Body of pancreas (tissue), 4 donors: ENCODE data around the gene HEATR9. TPM values are rescaled to one million over a fixed set of nuclear protein-coding genes. Genes with fewer than 3 reads are reported as not detected.

ENCODE experiments used
- ATAC-seq: fragments of 150-250 bp; one replicate; pipeline ENCODE4 v1.9.1; 2016
- DNase-seq, 4 donors: peaks; one replicate each; pipeline ENCODE4 v3.0.0-alpha.2; 2019
- H3K27ac ChIP-seq, 4 donors: fragments of 200-600 bp; sonication (generic); 1 replicate in 3 of 4; 2 replicates in 1 of 4; pipeline versions ENCODE4 v1.5.1 to v1.6.1; 2016 to 2019; ENCODE audit warnings: mild to moderate bottlenecking in 1 of 4, mixed read lengths in 1 of 4, moderate library complexity in 1 of 4
- H3K27me3 ChIP-seq, 2 donors: fragments of 200-600 bp; sonication (generic); one replicate each; pipeline ENCODE4 v1.6.0; 2016; ENCODE audit warnings: mild to moderate bottlenecking in 1 of 2
- H3K36me3 ChIP-seq, 2 donors: fragments of 200-600 bp; sonication (generic); replicated peaks in 1 of 2; 2 replicates each; pipeline ENCODE4 v1.5.1; 2016; ENCODE audit warnings: low read depth in 2 of 2; ENCODE audit not compliant: insufficient read depth in 1 of 2
- H3K4me1 ChIP-seq: fragments of 200-600 bp; sonication (generic); one replicate; pipeline ENCODE4 v1.6.0; 2016
- H3K4me3 ChIP-seq, 2 donors: fragments of 200-600 bp; sonication (generic); 1 replicate in 1 of 2; 2 replicates in 1 of 2; pipeline ENCODE4 v1.5.1; 2016 to 2019
- H3K9me3 ChIP-seq, 3 donors: fragments of 200-600 bp; sonication (generic); 1 replicate in 2 of 3; 2 replicates in 1 of 3; pipeline ENCODE4 v1.5.1; 2016
- POLR2A ChIP-seq, 3 donors: fragments of 450-650 bp; IDR thresholded peaks; one replicate each; pipeline ENCODE4 v1.6.1; 2016; ENCODE audit warnings: antibody characterized with exemption in 3 of 3, mild to moderate bottlenecking in 2 of 3
- WGBS, 2 donors: methylation state at CpG; one replicate each; pipeline ENCODE4 v1.1.5; 2017; 5-methylcytosine and 5-hydroxymethylcytosine counted together
- intact Hi-C: fragments of 100-400 bp; cut with DNase I; formaldehyde crosslinking; loops from one replicate; pipeline ENCODE4 v1.15.1; 2023
- total RNA-seq, 2 donors: library from RNA; depleted of rRNA; stranded (reverse); fragments of >200 nt; gene quantifications; one replicate each; pipeline ENCODE4 v1.1.0, GENCODE V29; 2016
- TF ChIP-seq, protein P1 (sequence below), 7 experiments: fragments of 450-650 bp in 4 of 7; fragments of 200-600 bp in 3 of 7; sonication (generic) in 3 of 7; IDR thresholded peaks; one replicate each; pipeline ENCODE4 v1.5.1; 2016 to 2019; ENCODE audit warnings: antibody characterized with exemption in 7 of 7

HEATR9 gene, protein sequence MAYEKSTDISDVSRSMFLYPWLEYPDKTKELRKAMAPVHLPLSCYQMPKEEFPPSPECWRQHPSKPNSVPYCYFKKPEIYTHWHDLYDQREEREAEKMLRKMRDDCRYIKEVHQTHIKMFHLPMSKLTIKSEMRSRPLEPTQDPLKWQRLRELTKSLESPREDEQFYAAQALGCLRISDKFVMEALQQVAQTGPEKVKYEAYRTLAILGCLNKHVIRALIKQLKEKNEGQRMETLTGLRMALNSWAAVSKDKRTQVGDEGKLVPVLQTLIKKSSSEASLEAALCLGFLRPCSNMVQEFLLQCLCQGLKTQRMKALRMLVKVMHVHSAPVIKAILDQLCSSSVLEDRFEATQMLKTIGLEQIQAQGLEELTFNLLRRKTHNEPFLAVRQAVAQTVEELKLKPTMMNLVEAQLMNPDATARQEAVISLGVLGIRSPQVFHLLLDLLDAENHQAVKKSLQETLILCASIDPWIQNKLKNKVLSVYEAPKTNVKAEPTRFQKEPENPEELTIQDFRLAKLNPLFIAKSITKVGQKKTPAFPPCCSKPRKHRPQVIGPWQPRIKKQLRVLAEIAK
- total RNA-seq, result not detected

DNA sequence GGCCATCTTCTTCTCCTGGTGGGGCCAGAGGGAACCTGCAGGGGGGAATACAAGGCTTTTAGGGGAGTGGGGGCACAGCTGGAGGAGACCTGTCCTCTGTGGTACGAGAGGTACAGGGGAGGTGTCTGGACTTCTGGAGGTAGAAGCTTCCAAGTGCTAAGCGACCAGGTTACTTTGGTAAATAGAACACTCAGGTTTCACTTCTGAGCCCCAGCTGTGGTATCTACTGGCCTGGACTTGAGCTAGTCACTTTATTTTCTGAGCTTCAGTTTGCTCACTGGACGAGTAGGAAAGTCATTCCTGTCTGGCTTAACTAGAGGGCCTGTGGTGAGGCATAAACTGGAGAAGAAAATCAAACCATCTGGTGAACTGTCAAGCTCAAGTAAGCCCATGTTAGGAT, at the start of gene HEATR9:
Gene HEATR9, minus strand, starts transcription at position 155 of the 400 bp plus-strand sequence. Its CDS starts 149 bp downstream, at position 6.
- Histone ChIP-seq H3K4me1 (no peaks in the 10 kb centered on the region), H3K27ac (no peak within 1 kb of the TSS), H3K4me3 (no peak within 1 kb of the TSS), H3K36me3 (no peaks in the 10 kb centered on the region), H3K27me3 (no peaks in the 10 kb centered on the region), H3K9me3 (no peaks in the 10 kb centered on the region)
- intact Hi-C loops, result no loop called here
- TF ChIP-seq POLR2A (IDR thresholded peaks at IDR 0.05), result no peak
- TF ChIP-seq, protein P1, sequence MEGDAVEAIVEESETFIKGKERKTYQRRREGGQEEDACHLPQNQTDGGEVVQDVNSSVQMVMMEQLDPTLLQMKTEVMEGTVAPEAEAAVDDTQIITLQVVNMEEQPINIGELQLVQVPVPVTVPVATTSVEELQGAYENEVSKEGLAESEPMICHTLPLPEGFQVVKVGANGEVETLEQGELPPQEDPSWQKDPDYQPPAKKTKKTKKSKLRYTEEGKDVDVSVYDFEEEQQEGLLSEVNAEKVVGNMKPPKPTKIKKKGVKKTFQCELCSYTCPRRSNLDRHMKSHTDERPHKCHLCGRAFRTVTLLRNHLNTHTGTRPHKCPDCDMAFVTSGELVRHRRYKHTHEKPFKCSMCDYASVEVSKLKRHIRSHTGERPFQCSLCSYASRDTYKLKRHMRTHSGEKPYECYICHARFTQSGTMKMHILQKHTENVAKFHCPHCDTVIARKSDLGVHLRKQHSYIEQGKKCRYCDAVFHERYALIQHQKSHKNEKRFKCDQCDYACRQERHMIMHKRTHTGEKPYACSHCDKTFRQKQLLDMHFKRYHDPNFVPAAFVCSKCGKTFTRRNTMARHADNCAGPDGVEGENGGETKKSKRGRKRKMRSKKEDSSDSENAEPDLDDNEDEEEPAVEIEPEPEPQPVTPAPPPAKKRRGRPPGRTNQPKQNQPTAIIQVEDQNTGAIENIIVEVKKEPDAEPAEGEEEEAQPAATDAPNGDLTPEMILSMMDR (IDR thresholded peaks at IDR 0.05), result no peak
- DNase-seq (no peak), ATAC-seq (no peak)
- 78 to 87% methylated on average over 3 of the region's 3 CpGs for WGBS, 2 donors

GRCh38 chr17:35917519-35918213, 49.0 kb upstream of the HEATR9 start:
- DNase-seq, result no peak
- H3K27ac ChIP-seq, result no peak overlapping the region
- H3K36me3 ChIP-seq, result no peaks in the 10 kb centered on the region
- WGBS, 2 donors, result 90% methylated on average over 24 to 27 of the region's 29 CpGs
- TF ChIP-seq, protein P1 (IDR thresholded peaks at IDR 0.05), result no peak
- TF ChIP-seq POLR2A (IDR thresholded peaks at IDR 0.05), result no peak
- ATAC-seq, result no peak
- no peaks in the 10 kb centered on the region for H3K9me3 ChIP-seq
- H3K4me3 ChIP-seq, result no peak overlapping the region
- H3K4me1 ChIP-seq, result no peaks in the 10 kb centered on the region
- H3K27me3 ChIP-seq, result no peaks in the 10 kb centered on the region
- intact Hi-C loops, result no loop called here

DNA sequence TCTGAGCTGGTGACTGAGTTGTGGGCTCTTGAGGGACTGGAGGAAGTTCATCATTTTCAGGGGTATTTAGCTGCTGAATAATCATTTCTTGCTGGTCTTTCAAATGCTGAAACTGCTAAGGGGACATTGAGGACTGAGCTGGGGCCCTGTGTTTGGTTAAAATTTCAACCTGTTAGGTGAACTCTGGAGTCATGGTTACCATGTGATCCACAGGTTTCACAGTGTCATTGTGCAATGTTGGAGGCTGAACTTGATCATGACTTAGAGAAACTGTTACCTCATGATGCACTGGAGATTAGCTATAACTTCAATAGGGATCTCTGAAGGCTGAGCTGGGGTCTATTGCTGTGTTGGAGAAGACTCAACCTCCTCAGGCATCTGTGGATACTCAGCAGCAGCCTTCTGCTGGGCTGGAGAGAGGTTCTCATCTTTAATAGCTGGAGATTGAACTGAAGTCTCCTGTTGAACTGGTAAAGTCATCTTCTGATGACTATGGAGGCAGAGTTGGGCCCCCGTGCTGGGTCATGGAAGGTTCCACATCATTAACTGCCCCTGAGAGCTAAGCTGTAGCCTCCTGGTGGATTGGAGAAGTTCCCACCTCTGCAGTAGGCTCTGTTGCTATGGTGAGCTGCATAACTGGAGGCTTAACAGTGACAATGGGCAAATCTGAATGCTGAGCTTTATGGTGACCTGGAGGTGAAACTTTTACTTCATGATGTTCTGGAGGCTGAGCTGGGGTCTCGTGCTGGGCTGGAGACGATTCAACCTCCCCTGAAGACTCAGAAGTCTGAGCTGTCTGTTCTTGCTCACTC, 46.7 kb upstream of the HEATR9 start:
- DNase-seq (no peak), ATAC-seq (no peak)
- no peaks in the 10 kb centered on the region for H3K9me3 ChIP-seq
- 58 to 67% methylated on average over 1 to 3 of the region's 3 CpGs for WGBS, 2 donors
- no peaks in the 10 kb centered on the region for H3K27me3 ChIP-seq
- intact Hi-C loops, result no loop called here
- H3K4me1 ChIP-seq, result no peaks in the 10 kb centered on the region
- H3K4me3 ChIP-seq, result no peak overlapping the region
- H3K27ac ChIP-seq, result no peak overlapping the region
- no peaks in the 10 kb centered on the region for H3K36me3 ChIP-seq
- no peak for TF ChIP-seq POLR2A (IDR thresholded peaks at IDR 0.05)
- TF ChIP-seq, protein P1 (IDR thresholded peaks at IDR 0.05), result no peak

GRCh38 chr17:35914354-35914753, 45.7 kb upstream of the HEATR9 start:
- Histone ChIP-seq H3K36me3 (no peaks in the 10 kb centered on the region), H3K9me3 (no peaks in the 10 kb centered on the region), H3K4me1 (no peaks in the 10 kb centered on the region), H3K27ac (no peak overlapping the region), H3K27me3 (no peaks in the 10 kb centered on the region), H3K4me3 (no peak overlapping the region)
- 71% methylated on average over 1 of the region's 1 CpG; no CpG with 5 or more reads in 1 of the 2 donors for WGBS, 2 donors
- ATAC-seq (no peak), DNase-seq (no peak)
- intact Hi-C loops, result no loop called here
- TF ChIP-seq POLR2A (IDR thresholded peaks at IDR 0.05), result no peak
- TF ChIP-seq, protein P1 (IDR thresholded peaks at IDR 0.05), result no peak
